GM06990 (cell line): ENCODE results near the gene C1orf50.

ENCODE experiments used
- DNase-seq: peaks from one replicate; pipeline ENCODE4 v3.0.0-alpha.2; 2011; ENCODE audit not compliant: insufficient read length; ENCODE audit errors: extremely low read depth
- H3K27me3 ChIP-seq: replicated peaks from 2 replicates; pipeline ENCODE4 v1.6.0; 2011; ENCODE audit warnings: low read length; ENCODE audit not compliant: control insufficient read depth, insufficient read depth
- H3K36me3 ChIP-seq: 2 replicates; pipeline ENCODE4 v1.5.1; 2011; ENCODE audit warnings: low read length; ENCODE audit not compliant: control insufficient read depth, insufficient read depth
- H3K4me3 ChIP-seq: replicated peaks from 2 replicates; pipeline ENCODE4 v1.5.1; 2011; ENCODE audit warnings: low read depth, mild to moderate bottlenecking, control low read depth, low read length
- TF ChIP-seq, protein P1 (sequence below): IDR thresholded peaks from 2 replicates; pipeline ENCODE4 v1.5.1; 2011; ENCODE audit warnings: low read length, control low read depth, mild to moderate bottlenecking, inconsistent platforms; ENCODE audit not compliant: insufficient read depth, poor library complexity, severe bottlenecking

Gene C1orf50

DNA sequence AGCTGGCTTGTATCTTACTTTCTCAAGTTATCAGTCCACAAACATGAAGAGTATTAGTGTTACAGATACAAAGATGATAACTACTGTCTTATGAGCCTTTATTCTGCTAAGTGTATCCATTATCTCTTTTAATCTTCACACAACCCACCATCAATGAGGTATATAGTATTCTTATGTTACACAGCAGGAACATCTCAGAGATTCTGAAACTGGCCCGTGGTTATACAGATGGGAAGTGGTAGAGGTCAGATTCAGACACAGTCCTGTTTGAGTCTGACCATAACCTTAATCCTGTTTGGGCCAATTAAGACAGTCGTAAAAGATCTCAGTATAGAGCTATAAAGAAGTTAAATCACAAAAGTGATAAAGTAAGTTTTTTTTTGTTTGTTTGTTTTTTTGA, 12.7 kb downstream of the C1orf50 start:
- no peak for DNase-seq
- Histone ChIP-seq H3K36me3 (peaks cover 17% of the 10 kb centered on the region), H3K27me3 (no peaks in the 10 kb centered on the region), H3K4me3 (no peak overlapping the region)
- TF ChIP-seq, protein P1, sequence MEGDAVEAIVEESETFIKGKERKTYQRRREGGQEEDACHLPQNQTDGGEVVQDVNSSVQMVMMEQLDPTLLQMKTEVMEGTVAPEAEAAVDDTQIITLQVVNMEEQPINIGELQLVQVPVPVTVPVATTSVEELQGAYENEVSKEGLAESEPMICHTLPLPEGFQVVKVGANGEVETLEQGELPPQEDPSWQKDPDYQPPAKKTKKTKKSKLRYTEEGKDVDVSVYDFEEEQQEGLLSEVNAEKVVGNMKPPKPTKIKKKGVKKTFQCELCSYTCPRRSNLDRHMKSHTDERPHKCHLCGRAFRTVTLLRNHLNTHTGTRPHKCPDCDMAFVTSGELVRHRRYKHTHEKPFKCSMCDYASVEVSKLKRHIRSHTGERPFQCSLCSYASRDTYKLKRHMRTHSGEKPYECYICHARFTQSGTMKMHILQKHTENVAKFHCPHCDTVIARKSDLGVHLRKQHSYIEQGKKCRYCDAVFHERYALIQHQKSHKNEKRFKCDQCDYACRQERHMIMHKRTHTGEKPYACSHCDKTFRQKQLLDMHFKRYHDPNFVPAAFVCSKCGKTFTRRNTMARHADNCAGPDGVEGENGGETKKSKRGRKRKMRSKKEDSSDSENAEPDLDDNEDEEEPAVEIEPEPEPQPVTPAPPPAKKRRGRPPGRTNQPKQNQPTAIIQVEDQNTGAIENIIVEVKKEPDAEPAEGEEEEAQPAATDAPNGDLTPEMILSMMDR, result no peak

GRCh38 chr1:42780176-42780575, 13.1 kb downstream of the C1orf50 start:
- H3K36me3 ChIP-seq, result peaks cover 13% of the 10 kb centered on the region
- TF ChIP-seq, protein P1, result no peak
- no peak overlapping the region for H3K4me3 ChIP-seq
- no peak for DNase-seq
- H3K27me3 ChIP-seq, result no peaks in the 10 kb centered on the region

- Histone ChIP-seq H3K36me3 (peaks cover 4% of the 10 kb centered on the region), H3K4me3 (no peak overlapping the region), H3K27me3 (no peaks in the 10 kb centered on the region)
- TF ChIP-seq, protein P1, result no peak
- no peak for DNase-seq
These were observed 16.0 kb downstream of the C1orf50 start for GRCh38 chr1:42783092-42783491.

GRCh38 chr1:42784547-42784945, 17.5 kb downstream of the C1orf50 start:
- no peak for DNase-seq
- H3K36me3 ChIP-seq, result peaks cover 4% of the 10 kb centered on the region
- no peak overlapping the region for H3K4me3 ChIP-seq
- H3K27me3 ChIP-seq, result no peaks in the 10 kb centered on the region
- TF ChIP-seq, protein P1, result no peak

- TF ChIP-seq, protein P1, result no peak
- no peaks in the 10 kb centered on the region for H3K27me3 ChIP-seq
- DNase-seq, result no peak
- peaks cover 4% of the 10 kb centered on the region for H3K36me3 ChIP-seq
- no peak within 1 kb of the TSS for H3K4me3 ChIP-seq
These were observed 18.1 kb downstream of the C1orf50 start, which contains the start of gene TMEM269 for GRCh38 chr1:42784946-42785693. Gene TMEM269, plus strand, starts transcription at chr1:42784991. Its CDS starts 4,903 bp downstream, at chr1:42789894.
